Hindlimb muscle (tissue), 1 donor: Measurements from ENCODE around the gene PREX1. TPM values are rescaled to one million over a fixed set of nuclear protein-coding genes. Genes with fewer than 3 reads are reported as not detected.
"Not testable (repeated sequence)": the region's sequence is repeated elsewhere in the genome, so short reads cannot be mapped to it uniquely, and the experiment has no call there.

Source experiments
- DNase-seq: peaks from one replicate; pipeline ENCODE4 v3.0.0-alpha.2; 2013
- polyA plus RNA-seq: library from polyadenylated mRNA; unstranded; fragments of 120-200 nt; gene quantifications from one replicate; pipeline ENCODE4 v1.2.1, GENCODE V29; 2013; ENCODE audit not compliant: insufficient read length

PREX1 gene
- polyA plus RNA-seq, 1 donor = 20.0 TPM

DNA sequence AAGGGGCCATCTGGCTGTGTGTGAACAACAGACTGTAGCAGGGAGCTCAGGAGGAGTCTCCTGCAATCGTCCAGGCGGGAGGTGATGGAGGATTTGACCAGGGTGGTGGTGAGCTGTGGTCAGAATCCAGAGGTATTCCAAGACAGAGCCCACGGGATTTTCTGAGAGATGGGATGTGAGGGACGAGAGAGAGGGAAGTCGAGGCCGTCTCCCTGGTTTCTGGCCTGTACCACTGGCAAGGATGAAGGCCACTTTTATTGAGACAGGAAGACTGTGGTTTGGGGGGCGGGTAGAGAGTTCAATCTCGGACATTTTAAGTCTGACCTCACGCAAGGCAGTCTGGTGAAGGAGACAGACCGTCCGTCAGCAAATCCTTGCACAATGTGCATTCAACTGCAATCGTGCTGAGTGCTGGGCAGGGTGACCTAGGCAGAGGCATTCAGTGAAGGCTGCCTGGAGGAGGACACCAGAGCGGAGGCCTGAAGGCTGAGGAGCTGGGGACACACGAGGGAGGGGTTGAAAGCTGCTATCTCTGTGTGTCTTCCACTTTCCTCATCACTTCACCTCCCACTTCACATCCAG, 53.9 kb downstream of the PREX1 start:
- no peak for DNase-seq

DNA sequence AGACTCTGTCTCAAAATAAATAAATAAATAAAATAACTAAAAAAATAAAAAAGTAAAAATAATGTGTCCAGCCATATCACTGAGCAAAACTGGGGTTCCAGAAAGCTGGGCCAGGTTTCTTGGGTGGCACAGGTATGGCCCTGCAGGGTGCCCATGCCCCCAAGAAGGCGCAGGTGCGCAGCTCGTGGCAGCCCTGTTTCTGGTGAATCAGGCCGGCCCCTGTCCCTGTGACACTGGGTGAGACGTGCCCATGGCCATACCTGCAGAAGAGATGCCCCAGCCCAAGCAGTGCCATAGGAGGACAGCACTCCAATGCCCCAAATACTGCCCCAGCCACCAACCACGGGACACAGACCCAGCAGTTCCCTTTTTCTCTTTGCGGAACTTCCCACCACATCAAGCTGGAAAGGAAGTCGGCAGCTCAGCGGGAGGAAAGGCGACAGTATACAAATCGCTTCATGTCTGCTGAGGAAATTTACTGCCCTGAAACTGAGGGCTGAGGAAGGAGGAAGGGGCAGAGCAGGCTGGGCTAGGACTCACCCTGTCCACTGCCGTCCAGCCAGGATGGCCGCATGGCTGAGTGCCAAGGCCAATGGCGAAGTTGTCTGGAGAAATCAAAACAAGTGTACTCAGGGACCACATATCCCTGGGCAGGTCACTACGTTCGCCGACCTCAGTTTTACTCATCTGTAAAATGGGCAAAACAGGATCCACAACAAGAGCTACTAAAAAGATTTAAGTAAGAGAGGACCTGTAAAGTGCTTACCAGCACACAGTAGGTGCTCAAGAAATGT, 55.4 kb downstream of the PREX1 start:
- no peak for DNase-seq

- no peak for DNase-seq
Observed at GRCh38 chr20:48771542-48771941, 56.3 kb downstream of the PREX1 start.

DNA sequence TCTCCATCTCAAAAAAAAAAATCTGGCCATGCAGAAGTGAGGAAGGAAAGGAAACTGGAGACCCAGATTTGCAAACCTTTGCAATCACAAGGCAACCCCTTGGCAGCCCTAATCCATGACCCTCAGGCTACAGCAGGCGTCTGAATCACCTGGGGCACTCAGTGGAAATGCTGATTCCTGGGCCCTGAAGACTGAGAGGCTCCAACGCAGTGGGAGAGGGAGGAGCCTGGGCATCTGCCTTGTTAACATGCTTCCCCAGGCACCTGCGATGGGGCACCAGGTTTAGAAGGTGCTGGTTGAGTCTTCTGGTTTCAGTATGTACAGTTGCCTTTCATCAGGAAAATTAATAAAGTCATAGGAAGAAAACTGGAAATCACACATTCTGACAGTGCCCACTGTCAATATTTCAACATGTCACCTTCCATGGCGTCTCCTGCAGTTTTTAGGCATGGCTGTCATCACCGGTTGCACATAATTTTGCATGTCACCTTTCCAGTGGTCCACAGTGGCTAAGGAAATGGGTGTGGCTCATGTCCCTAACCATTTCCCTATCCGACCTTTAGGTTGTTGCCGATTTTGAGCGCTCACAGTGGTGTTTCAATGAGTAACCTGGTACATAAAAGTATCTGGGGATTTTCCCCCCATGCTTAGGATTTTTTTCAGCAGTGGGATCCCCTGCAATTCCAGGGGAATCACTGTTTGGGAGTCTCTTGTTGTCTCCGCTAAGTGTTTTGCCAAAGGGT, 56.9 kb downstream of the PREX1 start:
- DNase-seq = no peak

DNA sequence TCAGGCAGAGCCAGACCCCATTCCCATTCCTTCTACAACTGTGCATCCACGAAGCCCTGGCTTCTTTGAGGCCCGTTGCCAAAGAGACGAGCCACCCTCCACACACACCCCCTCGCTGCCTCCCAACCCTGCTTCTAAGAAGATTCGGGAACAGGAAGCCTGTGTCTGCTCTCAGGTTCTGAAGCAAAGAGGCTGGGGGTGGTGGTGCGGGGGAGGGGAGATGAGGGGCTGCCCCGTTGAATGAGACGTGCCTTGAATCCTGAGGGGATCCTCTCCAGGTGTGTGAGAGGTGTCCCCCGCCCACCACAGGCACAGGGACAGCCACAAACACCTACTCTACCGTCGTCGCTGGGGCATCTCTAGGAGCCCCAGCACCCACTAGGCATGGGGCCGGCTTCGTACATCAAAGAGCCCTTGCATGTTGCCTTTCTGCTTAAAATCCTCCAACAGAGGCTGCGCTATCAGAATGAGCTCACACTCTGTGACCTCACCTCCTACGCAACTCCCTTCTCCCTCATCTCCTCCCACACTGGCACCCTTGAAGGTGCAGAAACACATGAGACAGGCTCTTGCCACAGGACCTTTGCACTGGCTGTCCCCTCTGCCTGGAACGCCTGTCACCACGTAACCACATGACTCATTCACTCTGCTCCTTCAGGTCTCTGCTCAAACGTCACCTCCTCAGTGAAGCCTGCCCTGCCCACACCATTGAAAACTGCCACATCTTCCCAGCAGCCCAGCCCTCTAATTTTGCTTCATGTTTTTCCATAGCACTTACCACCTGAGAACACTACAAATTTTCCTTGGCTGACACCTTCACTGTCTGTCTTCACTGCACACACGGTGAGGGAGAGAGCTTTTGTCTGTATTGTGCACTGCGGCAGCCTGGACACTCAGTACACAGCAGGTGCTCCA, 58.5 kb downstream of the PREX1 start:
- DNase-seq = no peak

DNA sequence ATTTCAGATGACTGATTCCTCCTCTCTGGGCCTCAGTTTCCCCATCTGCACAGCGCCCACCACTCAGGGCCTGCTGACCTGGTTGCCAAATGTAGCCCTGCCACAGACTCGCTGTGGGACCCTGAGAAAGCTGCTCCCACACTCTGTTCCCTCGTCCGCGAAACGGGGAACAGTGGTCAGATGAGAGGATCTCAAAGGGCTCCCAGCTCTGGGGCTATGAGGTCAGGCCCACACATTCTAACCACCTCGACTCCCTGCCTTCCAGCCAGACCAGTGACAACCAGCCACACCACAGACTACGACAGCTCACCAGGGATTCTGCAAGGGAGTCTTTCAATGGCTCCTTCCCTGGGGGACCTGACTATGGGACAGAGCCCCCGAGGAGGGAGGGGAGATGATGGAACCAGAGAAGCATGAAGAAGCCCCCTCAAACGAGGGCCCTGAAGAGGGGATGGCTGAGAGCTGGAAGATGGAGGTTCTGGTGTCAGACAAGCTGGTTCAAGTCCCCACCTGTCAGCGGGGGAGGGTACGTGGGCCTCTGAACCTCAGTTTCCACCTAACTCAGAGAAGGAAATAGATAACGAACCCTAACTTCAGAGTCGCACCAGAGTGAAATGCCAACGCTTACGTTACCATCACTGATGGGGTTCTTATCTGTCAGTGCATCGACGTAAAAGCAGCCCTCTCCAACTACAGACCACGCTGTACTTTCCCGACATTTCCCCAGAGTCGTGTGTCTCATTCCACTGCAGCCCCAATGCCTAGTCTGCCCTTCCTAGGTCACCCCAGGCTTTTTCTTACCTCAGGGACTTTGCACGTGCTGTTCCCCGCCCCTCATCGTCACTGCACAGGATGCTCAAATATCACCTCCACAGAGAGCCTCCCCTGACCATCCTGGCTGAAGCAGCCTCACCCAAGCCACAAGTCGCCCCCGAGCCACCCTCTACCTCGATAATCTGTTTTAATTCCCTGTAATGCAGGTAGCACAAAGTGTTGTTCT, 60.5 kb downstream of the PREX1 start:
- DNase-seq = no peak

DNA sequence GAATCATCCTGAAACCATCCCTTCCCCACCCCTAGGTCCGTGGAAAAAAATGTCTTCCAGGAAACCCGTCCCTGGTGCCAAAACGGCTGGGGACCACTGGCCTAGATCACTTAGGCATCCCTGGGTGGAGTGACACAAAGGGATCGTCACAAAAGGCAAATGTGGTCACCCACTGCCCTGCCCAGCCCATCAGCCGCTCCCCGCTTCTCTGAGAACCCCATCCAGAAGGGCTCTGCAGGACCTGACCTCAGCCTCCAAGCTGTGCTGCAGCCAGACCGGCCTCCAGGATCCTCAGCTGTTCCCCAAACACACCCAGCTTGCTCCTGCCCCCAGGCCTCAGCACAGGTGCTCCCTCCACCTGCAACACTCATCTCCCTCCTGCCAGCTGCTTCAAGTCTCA, 61.6 kb downstream of the PREX1 start:
- no peak for DNase-seq

- DNase-seq = no peak
Observed at GRCh38 chr20:48765359-48765758, 62.4 kb downstream of the PREX1 start.

DNA sequence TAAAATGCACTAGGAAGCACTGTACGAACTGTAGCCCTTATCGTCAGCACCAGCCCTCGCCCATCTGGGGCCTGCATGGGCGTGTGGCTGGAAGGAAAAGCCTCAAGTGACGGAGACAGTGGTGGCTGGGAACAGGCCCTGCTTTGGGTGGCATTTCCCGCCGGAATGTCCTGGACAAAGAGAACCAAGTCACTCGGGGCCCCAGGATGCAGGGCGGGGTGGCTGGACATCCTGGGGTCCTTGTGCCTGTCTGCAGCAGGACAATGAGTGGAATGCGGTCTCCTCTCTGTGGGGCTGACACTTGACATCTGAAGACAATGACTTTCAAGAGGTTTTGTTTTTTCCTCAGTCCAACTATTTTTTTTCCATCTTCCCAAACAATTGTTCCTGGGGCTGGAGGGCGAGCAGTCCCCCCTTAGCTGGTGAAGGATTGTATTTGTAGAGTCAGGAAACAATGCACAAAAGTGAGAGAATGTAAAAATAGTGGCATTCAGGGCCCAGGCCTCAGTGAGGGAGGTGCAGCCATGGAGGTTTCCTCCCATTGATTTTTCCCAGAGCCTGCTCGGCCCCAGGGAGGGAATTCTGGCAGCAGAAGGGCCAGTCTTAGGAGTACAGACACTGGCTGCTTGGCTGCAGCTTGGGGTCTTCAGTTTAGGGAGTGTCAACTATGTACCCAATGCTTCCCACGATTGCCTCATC, 64.4 kb downstream of the PREX1 start:
- DNase-seq = no peak

- DNase-seq = no peak
Observed at GRCh38 chr20:48761874-48762273, 65.9 kb downstream of the PREX1 start.

DNA sequence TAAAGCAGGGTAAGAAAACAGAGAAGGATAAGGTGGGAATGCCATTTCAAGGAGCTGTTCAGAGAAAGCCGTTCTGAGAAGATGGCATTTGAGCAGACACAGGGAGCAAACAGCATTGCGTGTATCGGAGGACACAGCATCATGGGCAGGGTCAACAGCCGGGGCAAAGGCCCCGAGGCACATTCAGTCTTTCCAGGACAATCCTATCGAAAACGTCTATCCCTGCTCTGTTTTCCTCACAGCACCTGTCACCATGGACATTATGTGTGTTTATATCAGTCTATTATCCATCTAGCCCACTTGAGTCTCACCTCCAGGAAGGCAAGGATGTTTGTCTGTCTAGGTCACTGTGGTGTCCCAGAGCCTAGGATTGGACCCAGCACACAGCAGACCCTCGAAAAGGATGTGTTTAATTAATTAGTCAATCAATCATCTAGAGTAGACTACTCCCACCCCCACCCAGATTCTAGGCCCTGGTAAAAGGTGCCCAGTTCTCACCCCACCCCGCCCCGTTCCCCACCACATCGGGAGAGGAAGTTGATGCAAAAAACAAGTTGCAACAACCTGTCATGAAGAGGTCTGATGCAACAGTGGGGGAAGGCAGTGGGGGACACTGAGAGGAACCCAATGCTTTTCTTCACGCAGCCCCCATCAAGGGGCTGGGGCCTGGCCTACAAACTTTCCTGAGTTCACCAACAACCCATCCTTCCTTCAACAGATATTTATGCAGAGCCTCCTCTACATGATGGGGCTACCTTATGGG, 66.6 kb downstream of the PREX1 start:
- DNase-seq = no peak

- DNase-seq = no peak
Observed at GRCh38 chr20:48760403-48760983, 67.3 kb downstream of the PREX1 start.

DNA sequence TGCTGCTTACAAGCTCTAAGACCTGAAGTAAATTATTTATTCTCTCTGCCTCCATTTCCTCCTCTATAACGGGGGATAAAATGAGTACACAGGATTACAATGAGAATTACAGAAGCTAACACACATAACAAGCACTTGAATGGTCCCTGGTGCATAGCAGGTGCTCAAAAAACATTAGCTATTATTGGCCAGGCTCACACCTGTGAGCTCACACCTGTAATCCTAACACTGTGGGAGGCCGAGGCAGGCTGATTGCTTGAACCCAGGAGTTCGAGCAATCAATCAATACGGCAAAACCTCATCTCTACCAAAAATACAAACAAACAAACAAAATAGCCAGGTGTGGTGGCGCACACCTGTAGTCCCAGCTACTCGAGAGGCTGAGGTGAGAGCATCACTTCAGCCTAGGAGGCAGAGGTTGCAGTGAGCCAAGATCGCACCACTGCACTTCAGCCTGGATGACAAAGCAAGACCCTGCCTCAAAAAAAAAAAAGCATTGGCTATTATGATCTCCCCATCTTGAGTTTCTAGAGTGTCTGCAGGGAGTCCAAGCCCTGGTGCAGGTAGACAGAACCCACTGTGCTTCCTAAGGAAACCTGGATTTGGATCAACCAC, 68.1 kb downstream of the PREX1 start:
- DNase-seq = no peak

- DNase-seq = no peak
Observed at GRCh38 chr20:48758206-48758820, 69.5 kb downstream of the PREX1 start.

DNA sequence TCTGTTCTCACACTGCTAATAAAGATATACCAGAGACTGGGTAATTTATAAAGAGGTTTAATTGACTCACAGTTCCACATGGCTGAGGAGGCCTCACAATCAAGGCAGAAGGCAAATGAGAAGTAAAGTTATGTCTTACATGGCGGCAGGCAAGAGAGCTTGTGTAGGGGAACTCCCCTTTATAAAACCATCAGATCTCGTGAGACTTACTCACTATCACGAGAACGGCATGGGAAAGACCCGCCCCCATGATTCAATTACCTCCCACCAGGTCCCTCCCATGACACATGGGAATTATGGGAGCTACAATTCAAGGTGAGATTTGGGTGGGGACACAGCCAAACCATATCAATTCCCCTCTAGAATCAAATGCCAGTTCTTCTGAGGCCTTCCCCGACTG, 71.0 kb downstream of the PREX1 start:
- not testable (repeated sequence) for DNase-seq

- no peak for DNase-seq
Observed at GRCh38 chr20:48754292-48754691, 73.5 kb downstream of the PREX1 start.

DNA sequence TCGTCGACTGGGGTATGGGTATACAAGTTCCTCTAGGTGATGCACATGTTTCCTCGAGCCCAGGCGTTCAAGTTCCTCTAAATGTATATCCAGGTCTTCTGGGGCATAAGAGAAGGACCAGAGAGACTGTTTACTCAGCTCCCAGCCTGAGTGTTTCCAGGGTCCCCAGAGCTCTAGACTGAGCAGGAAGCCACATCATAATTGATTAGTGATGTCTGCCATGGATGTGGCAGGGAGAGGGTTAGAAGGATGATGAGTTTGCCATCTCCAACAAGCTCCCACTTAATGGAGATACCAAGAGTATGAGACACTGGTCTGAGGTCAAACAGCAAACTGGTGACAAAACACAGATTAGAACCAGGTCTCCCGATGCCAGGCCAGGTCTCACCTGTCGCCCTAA, 74.8 kb downstream of the PREX1 start:
- DNase-seq = no peak

DNA sequence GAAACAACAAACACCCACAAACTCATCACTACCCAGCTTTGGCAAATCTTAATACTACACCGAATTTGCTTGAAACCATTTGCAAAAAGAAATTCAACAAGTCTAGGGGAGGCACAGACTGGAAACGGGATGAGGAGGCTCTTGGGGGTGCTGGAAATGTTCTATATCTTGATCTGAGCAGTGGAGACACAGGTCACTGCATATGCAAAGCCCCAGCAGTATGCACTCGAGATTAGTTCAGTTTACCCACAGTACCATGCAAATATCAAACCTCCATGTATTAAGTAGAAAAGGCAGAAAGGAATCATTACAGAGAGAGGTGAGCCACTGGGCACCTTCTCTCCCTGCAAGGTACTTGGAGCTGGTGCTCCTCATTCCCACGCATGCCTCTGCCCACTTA, 75.9 kb downstream of the PREX1 start:
- DNase-seq = no peak
